Stimulated activated CD4-positive, alpha-beta T cell treated with anti-CD3 and anti-CD28 coated beads, Interleukin-1b, Interleukin-23, amount 100 ng/mL, for 4 hours (primary cell): ENCODE data around the gene CLSTN2.

Experiments
- DNase-seq, 2 donors: peaks; one replicate each; pipeline ENCODE4 v3.0.0-alpha.2; 2020; ENCODE audit warnings: low read depth in 2 of 2

Gene CLSTN2

DNA sequence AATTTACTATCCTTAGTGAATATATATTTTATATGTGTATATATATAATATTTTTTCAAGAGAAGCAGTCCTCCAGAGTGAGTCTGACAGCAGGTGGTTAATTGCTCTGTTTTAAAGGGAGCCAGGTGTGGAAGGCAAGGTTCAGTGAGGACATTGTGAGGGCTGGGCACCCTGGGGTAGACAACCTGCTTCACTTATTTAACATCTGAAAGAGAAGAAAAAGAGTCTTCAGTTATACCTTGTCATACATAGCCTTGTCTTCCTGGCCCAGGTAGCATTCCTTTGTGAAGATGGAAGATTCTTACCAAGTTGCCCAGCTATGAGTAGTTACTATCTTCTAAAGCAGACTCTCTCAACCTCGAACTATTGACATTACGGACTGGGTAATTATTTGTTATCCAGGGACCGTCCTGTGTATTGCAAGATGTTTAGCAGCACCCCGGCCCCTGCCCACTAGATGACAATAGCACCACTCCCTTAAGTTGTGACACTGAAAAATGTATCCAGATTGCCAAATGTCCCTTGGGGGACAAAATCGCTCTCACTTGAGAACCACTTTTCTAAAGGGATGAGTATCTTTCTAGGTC lies 406.9 kb downstream of the CLSTN2 start:
- no peak for DNase-seq

DNA sequence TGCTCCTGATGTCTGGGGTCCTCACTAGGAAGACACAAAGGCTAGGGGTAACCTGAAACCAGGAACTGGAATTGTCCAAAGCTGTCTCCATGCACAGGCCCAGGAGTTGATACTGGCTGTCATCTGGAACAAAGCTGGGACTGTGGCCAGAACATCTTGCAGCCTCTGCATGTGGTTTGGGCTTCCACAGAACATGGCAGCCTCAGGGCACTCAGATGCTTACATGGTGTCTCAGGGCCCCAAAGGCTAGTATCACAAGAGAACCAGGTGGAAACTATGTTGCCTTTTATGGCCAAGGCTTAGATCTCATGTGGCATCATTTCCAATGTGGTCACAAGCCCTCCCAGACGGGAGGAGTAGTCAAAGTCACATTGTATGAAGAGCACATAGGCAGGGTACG lies 407.7 kb downstream of the CLSTN2 start:
- no peak for DNase-seq

DNA sequence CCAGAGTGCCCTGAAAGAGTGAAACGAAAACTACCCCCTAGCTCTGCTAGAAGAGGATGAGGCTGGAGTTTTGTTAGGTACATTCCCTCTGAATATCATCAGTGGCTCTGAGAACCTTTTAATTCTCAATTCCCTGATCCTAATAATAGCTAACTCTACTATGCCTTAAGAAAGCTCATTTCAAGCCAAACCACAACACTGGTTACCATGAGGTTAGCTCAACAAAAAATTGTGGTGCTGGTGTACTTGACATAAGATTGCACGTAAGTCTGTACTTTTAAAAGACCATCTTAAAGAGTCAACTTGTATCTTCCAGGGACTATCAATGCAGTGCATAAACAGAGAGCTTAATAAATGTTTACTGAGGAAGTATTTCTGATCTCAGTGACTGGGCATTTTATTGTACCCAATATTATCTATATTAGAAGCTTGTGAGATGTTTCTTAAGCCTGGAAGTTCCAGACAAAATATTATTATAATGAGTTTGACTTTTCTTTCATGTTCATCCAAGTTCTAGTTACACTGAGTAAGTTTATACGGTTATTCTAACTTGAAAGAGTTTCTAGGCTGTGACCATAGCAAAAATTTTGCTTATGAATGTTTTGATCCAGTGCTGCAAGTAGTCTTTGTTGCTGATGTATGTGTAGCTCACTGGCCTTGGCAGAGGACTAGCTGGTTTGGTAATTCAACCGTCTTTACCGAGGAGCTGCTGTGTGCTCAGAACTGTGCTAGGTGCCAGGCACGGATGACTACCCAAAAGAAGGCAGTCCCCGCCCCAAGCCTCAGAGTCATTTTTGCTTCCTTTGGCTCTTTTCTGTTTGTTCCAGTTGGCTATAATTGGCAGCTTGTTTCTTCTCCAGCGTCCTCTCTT lies 408.5 kb downstream of the CLSTN2 start:
- no peak for DNase-seq

DNA sequence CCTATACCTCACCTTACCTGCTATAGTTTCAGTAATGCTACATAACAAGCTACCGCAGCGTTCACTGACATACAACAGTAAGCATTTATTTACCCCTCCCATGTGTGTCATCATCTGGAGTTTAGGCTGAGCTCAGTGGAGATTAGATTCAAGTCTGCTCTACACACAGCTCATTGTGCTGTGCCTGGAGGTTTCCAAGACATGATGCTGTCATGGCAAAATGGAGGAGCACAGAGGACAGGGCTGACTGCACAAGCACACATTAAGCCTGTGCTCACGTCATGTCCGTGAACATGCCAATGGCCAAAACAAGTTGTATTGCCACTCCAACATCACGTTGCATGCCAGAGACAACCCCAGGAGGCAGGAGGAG lies 409.1 kb downstream of the CLSTN2 start:
- DNase-seq, result no peak

GRCh38 chr3:140344601-140345205 lies 409.7 kb downstream of the CLSTN2 start:
- no peak for DNase-seq

GRCh38 chr3:140347151-140347550 lies 412.2 kb downstream of the CLSTN2 start:
- DNase-seq, result no peak

DNA sequence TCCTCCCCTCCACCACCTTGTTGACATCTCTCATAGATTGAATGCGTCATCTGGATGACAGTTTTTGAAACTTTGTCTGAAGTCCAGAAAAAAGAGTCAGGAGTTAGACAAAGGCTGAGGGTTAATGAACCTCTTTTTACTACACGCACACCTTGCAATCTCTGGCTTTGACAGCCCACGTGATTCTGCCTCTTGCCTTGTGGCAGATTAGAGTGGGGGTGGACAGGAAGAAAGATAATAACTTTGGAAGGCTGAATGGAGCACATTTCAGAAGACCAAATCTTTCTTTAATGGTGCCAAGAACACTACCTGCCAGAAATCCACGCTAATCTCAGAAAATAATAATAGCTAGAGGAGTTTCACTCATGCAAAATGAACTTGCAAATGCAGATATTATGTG lies 415.0 kb downstream of the CLSTN2 start:
- no peak for DNase-seq

DNA sequence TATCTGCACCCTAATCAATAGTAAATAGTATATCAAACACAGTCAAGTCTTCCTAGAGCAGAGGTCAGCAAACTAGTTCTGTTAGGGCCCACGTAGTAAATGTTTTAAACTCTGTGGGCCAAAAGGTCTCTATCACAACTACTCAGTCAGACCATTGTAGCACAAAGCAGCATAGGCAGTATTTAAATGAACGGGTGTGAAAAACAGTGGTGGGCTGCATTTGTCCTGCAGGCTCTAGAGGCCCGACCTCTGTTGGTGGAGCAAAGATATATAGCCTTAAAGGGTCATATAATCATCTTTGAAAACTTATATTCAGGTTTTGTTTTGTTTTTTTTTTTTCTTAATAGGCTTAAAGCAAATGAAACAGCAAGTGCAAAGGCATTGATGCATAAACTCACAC lies 416.5 kb downstream of the CLSTN2 start:
- DNase-seq, result no peak

GRCh38 chr3:140355481-140355880 lies 420.5 kb downstream of the CLSTN2 start:
- DNase-seq, result no peak

GRCh38 chr3:140358686-140359085 lies 423.7 kb downstream of the CLSTN2 start:
- no peak for DNase-seq

DNA sequence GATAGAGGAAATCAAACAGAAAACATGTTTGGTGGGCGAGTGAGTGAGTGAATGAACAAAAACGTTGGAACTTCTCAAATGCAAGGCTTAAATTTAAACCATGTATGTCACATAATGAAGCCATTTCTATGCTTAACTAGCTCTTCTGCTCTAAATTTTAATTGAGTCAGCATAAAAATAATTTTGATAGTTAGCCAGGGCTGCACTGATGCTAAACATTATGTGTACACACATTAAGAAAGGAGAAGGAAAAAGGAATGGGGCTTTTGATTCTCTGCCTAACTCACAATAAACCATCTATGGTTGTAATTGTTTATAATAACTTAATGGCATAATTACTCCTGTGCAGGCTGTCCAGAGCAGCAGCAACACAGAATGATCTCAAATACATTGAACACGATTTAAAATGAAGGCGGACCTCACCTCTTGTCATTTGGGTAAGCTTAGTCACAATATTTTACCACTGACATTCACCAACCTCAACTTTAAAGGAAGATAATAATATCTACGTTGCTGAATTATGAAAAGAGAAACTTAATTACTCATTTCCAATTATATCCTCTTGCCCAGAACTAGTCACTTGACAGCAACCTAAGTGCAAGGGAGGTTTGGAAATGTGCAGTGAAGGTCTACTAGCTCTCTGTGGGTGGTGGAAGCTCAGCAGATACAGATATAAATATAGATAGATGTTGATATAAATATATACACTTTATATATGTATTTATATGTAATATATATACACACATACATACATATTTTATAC lies 424.4 kb downstream of the CLSTN2 start:
- DNase-seq, result no peak

DNA sequence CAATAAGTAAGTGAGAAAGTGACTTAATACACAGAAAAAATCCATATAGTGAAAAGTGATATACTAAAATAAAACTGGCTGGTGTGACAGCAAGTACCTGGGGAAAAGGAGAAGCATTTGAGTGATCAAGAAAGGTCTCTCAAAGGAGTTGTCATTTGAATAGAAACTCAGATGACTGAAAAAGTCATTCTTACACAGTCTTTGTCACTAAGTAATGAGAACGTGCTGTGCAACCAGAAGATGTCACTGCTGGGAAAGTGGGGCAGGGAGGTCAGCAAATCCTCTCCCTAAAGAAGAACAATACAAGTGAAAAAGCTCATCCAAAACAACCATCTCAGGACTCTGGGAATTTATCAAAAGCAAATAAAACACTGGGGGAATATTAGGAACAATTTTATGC lies 425.3 kb downstream of the CLSTN2 start:
- DNase-seq, result no peak

- no peak for DNase-seq
Measured at GRCh38 chr3:140363801-140364200, 428.8 kb downstream of the CLSTN2 start.

DNA sequence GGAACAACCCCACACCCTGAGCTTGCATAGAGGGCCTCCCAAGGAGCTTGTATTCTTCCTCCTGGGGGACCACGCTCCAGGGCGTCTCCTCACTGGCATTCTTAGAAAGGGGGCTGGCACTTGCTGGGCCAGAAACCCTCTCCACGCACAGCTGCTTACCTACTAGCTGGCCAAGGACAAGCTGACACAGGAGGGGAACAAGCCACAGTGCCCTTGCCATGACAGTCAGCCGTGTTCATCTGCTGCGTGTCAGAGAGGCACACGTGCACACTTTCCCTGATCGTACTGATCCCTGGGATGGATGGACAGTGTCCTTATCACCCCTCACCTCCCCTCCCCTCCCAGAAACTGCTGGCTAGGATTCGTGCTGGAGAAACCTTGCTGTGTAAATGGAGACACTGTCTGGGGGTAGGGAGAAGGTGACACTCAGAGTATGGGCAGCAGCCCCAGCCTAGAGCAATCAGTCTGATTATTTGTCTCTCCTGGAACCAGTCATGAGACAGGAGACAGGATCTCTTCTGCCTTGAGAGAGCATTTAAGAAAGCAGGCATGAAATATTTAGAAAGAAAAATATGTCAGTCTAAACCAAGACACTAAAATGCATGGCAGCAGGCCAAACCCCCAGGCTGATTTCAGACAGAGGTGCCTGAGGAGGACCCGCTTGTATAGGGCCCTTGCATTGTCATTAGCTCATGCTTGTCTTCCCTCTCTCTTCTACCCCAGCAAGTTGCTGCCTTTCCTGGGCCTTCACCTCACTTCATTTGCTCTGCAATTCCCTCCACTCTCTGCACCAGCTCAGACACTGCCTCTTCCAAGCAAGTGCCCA lies 431.1 kb downstream of the CLSTN2 start:
- no peak for DNase-seq

DNA sequence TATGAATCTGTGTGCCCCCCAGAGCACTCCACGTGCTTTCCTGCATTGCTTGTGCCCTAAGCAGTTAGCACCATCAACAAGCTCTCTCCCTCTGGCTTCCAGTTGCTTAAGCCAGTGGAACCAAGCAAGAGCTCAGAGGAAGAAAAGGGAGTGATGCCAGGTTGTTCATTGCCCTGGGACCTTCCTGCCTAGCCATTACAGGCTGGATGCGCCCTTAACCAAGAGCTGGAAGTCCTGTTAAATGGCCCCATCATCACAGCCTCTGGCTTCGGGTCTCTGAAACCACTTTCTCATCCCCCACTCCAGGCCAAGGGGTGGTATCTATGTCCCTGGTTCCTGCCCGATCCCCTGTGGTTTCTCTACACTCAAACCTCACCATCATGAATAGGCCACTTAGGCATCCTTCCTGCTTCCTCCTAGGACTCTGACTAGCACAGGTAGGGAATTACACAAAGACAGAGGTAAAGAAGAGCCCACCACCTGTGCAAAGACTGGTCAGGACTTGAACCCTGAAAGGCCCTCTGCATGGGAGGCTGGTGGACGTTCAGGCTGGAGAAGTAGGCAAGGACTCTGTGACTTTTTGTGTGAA lies 433.3 kb downstream of the CLSTN2 start:
- no peak for DNase-seq

GRCh38 chr3:140370686-140371085 lies 435.7 kb downstream of the CLSTN2 start:
- no peak for DNase-seq

GRCh38 chr3:140373234-140373633 lies 438.2 kb downstream of the CLSTN2 start:
- DNase-seq, result no peak

GRCh38 chr3:140375002-140375401 lies 440.0 kb downstream of the CLSTN2 start:
- no peak for DNase-seq

GRCh38 chr3:140376136-140376889 lies 441.3 kb downstream of the CLSTN2 start:
- DNase-seq, result no peak

DNA sequence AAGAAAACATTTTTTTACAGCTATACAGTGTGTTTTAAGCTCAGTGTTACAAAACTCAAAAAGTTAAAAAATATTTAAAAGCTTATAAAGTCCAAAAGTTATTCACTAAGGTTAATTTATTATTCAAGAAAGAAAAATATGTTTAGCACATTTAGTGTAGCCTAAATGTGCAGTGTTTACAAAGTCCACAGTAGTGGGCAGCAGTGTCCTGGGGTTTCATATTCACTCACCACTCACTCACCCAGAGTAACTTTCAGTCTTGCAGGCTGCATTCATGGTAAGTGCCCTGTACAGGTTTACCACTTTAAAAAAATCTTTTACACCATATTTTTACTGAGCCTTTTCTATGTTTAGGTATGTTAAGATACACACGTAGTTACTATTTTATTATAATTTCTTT lies 442.7 kb downstream of the CLSTN2 start:
- no peak for DNase-seq
